Gastrocnemius medialis (tissue), 4 donors: ENCODE results near the gene ARMS2. TPM values are rescaled to one million over a fixed set of nuclear protein-coding genes. Genes with fewer than 3 reads are reported as not detected.

Experiments
- ATAC-seq, 2 donors: fragments of 150-250 bp; one replicate each; pipeline ENCODE4 v1.9.1; 2016
- DNase-seq, 2 donors: peaks; one replicate each; pipeline ENCODE4 v3.0.0-alpha.2; 2019
- H3K27ac ChIP-seq, 4 donors: fragments of 200-600 bp; sonication (generic); 1 replicate in 1 of 4; 2 replicates in 3 of 4; pipeline ENCODE4 v1.5.1; 2016 to 2018; ENCODE audit warnings: mild to moderate bottlenecking in 2 of 4, moderate library complexity in 1 of 4
- H3K27me3 ChIP-seq, 3 donors: fragments of 200-600 bp; sonication (generic) in 2 of 3; 1 replicate in 1 of 3; 2 replicates in 2 of 3; pipeline versions ENCODE4 v1.5.1 to v1.6.0; 2016 to 2019; ENCODE audit warnings: mild to moderate bottlenecking in 1 of 3, moderate library complexity in 1 of 3
- H3K36me3 ChIP-seq, 2 donors: fragments of 200-600 bp; sonication (generic) in 1 of 2; one replicate each; pipeline ENCODE4 v1.5.1; 2017 to 2018
- H3K4me1 ChIP-seq, 2 donors: fragments of 200-600 bp; sonication (generic) in 1 of 2; one replicate each; pipeline ENCODE4 v1.5.1; 2016 to 2017; ENCODE audit warnings: mild to moderate bottlenecking in 2 of 2
- H3K4me3 ChIP-seq, 4 donors: fragments of 200-600 bp; sonication (generic) in 3 of 4; 1 replicate in 1 of 4; 2 replicates in 3 of 4; pipeline ENCODE4 v1.5.1; 2016 to 2019; ENCODE audit warnings: mild to moderate bottlenecking in 2 of 4
- H3K9me3 ChIP-seq, 3 donors: fragments of 200-600 bp; sonication (generic) in 2 of 3; 1 replicate in 1 of 3; 2 replicates in 2 of 3; pipeline ENCODE4 v1.5.1; 2016 to 2019
- CTCF ChIP-seq, 5 experiments: fragments of 450-650 bp in 3 of 5; fragments of 200-600 bp in 2 of 5; sonication (generic) in 2 of 5; IDR thresholded peaks in 4 of 5; conservative IDR thresholded peaks in 1 of 5; 1 replicate in 4 of 5; 2 replicates in 1 of 5; pipeline ENCODE4 v1.5.1; 2016 to 2019; ENCODE audit warnings: antibody characterized with exemption in 5 of 5, mild to moderate bottlenecking in 3 of 5, moderate library complexity in 3 of 5
- POLR2A ChIP-seq, 2 donors: fragments of 450-650 bp; IDR thresholded peaks; one replicate each; pipeline ENCODE4 v1.6.1; 2017; ENCODE audit warnings: antibody characterized with exemption in 2 of 2, mild to moderate bottlenecking in 2 of 2, moderate library complexity in 2 of 2
- in situ Hi-C, 4 donors: fragments of 200-750 bp; cut with MboI; loops; one replicate each; pipeline versions ENCODE4 v1.15.0 to v1.8.0; 2017; ENCODE audit warnings: low sequenced_read_pairs in 4 of 4
- intact Hi-C: fragments of 100-400 bp; cut with DNase I; formaldehyde crosslinking; loops from one replicate; pipeline ENCODE4 v1.15.1; 2023; ENCODE audit warnings: low total_unique reads
- total RNA-seq, 4 donors: library from RNA; depleted of rRNA; stranded (reverse); fragments of >200 nt; gene quantifications; one replicate each; pipeline versions ENCODE4 v1.1.0 to v1.2.3, GENCODE V29; 2016

The ARMS2 gene
- total RNA-seq, 4 donors from 2014 or later, result not detected

GRCh38 chr10:122481296-122482056 lies 27.0 kb downstream of the ARMS2 start:
- TF ChIP-seq CTCF (IDR thresholded peaks at IDR 0.05 in 4 of 5, conservative IDR thresholded peaks at IDR 0.05 in 1 of 5), result no peak
- no peak for TF ChIP-seq POLR2A (IDR thresholded peaks at IDR 0.05)

GRCh38 chr10:122484276-122485060 lies 30.0 kb downstream of the ARMS2 start:
- TF ChIP-seq POLR2A (IDR thresholded peaks at IDR 0.05) (no peak), CTCF (IDR thresholded peaks at IDR 0.05 in 4 of 5, conservative IDR thresholded peaks at IDR 0.05 in 1 of 5) (no peak)
- no peak overlapping the region for H3K27ac ChIP-seq
- in situ Hi-C loops (no loop called here), intact Hi-C loops (no loop called here)
- no peaks in the 10 kb centered on the region for H3K36me3 ChIP-seq
- H3K27me3 ChIP-seq, result no peaks in the 10 kb centered on the region
- no peaks in the 10 kb centered on the region for H3K9me3 ChIP-seq
- ATAC-seq (no peak), DNase-seq (no peak)
- H3K4me3 ChIP-seq, result no peak overlapping the region
- peaks cover 9 to 10% of the 10 kb centered on the region in 2 donors for H3K4me1 ChIP-seq

More at GRCh38 chr10:122481296-122482056, 27.0 kb downstream of the ARMS2 start:
- H3K36me3 ChIP-seq, result no peaks in the 10 kb centered on the region
- DNase-seq (no peak), ATAC-seq (no peak)
- intact Hi-C loops, result no loop called here
- H3K9me3 ChIP-seq, result no peaks in the 10 kb centered on the region
- H3K4me1 ChIP-seq, result peaks cover 8 to 10% of the 10 kb centered on the region in 2 donors
- in situ Hi-C loops, result no loop called here
- H3K27ac ChIP-seq, result no peak overlapping the region
- H3K4me3 ChIP-seq, result no peak overlapping the region
- no peaks in the 10 kb centered on the region for H3K27me3 ChIP-seq

DNA sequence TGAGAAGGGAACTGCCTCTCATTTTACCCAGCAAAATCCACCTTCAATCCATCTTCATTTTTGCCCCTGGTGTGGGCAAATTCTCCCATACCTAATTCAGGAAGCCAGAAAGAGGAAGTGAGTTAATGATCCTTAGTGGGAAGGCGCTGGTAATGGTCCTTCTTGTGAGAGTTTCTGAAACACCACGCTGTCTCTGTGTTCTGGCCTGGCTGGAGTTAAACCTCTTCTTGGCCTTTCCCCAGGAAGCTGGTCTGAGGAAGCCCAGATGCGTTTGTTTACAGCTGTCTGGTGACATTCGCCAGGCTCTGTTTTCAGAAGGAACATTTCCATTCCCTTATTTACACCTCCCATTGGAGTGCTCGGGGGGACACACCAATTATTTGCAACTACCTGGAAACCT lies 31.2 kb downstream of the ARMS2 start:
- no peaks in the 10 kb centered on the region for H3K27me3 ChIP-seq
- intact Hi-C loops, result no loop called here
- DNase-seq (no peak), ATAC-seq (no peak)
- H3K4me3 ChIP-seq, result no peak overlapping the region
- TF ChIP-seq CTCF (IDR thresholded peaks at IDR 0.05 in 4 of 5, conservative IDR thresholded peaks at IDR 0.05 in 1 of 5) (no peak), POLR2A (IDR thresholded peaks at IDR 0.05) (no peak)
- H3K27ac ChIP-seq, result peak overlapping the region in 1 of 4 donors; percentile 11
- in situ Hi-C loops, result no loop called here
- no peaks in the 10 kb centered on the region for H3K36me3 ChIP-seq
- peaks cover 9 to 10% of the 10 kb centered on the region in 2 donors for H3K4me1 ChIP-seq
- H3K9me3 ChIP-seq, result no peaks in the 10 kb centered on the region

DNA sequence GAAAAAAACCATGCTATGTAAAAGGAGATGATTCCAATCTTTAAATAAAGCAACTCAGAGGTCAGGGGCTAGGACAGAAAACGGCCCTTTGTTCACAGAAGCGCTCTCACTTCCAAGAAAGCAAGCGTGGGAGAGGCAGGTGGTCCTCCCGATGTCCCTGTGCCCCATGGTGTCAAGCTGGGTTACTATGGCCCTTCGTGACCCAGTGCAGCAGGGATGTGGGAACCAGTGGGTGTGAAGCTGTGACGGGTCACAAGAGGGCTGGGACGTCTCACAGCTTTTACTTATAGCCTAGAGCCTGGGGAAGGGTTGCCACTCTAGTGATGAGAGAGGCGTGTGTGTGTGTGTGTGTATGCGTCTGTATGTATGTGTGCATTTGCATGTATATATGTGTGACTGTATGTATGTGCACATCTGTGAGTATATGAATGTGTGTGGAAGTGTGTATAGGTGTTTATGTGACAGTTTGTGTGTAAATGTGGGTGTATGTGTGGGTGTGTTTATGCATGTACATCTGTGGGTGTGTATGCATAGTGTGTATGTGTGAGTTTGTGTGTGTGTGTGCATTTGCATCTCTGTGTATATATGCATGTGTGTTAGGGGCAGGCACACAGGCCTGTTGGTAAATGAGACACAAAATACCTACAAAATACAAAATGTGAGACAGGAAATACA lies 32.1 kb downstream of the ARMS2 start:
- Histone ChIP-seq H3K27me3 (no peaks in the 10 kb centered on the region), H3K4me3 (no peak overlapping the region), H3K36me3 (no peaks in the 10 kb centered on the region), H3K9me3 (no peaks in the 10 kb centered on the region), H3K4me1 (peaks cover 9 to 10% of the 10 kb centered on the region in 2 donors), H3K27ac (no peak overlapping the region)
- DNase-seq (no peak), ATAC-seq (no peak)
- TF ChIP-seq POLR2A (IDR thresholded peaks at IDR 0.05) (no peak), CTCF (IDR thresholded peaks at IDR 0.05 in 4 of 5, conservative IDR thresholded peaks at IDR 0.05 in 1 of 5) (no peak)
- in situ Hi-C loops (no loop called here), intact Hi-C loops (no loop called here)
